Transverse colon (tissue), 4 donors: ENCODE data around the gene RTEL1.

Source experiments
- POLR2AphosphoS5 ChIP-seq, 3 donors: sonication (generic); formaldehyde crosslinking; IDR thresholded peaks; one replicate each; pipeline ENCODE4 v1.6.1; 2016; ENCODE audit warnings: antibody characterized with exemption in 3 of 3
- TF ChIP-seq, protein P1 (sequence below), 5 experiments: fragments of 200-600 bp in 3 of 5; fragments of 450-650 bp in 2 of 5; sonication (generic) in 3 of 5; IDR thresholded peaks; 1 replicate in 2 of 5; 2 replicates in 3 of 5; pipeline ENCODE4 v1.5.1; 2016 to 2017; ENCODE audit warnings: antibody characterized with exemption in 5 of 5, inconsistent platforms in 3 of 5, mild to moderate bottlenecking in 2 of 5, moderate library complexity in 1 of 5

DNA sequence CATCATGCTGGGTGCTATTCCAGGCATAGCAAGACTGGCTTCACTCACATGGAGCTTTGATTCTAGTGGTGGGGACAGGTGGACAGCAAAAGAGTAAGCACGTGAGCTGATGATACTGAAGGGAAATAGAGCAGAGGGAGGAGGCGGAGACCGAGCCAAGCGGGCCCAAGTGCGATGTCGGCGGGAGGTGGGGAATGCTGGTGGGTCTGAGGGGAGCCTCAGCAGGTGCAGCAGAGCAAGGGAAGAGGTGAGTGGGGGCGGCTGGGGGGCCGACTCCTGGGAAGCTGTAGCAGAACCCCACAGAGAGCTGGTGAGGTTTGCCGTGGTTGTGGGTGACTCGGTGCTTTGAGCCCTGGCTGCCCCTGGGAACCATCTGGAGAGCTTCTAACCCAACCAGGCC, 10.2 kb downstream of the RTEL1 start:
- TF ChIP-seq, protein P1, sequence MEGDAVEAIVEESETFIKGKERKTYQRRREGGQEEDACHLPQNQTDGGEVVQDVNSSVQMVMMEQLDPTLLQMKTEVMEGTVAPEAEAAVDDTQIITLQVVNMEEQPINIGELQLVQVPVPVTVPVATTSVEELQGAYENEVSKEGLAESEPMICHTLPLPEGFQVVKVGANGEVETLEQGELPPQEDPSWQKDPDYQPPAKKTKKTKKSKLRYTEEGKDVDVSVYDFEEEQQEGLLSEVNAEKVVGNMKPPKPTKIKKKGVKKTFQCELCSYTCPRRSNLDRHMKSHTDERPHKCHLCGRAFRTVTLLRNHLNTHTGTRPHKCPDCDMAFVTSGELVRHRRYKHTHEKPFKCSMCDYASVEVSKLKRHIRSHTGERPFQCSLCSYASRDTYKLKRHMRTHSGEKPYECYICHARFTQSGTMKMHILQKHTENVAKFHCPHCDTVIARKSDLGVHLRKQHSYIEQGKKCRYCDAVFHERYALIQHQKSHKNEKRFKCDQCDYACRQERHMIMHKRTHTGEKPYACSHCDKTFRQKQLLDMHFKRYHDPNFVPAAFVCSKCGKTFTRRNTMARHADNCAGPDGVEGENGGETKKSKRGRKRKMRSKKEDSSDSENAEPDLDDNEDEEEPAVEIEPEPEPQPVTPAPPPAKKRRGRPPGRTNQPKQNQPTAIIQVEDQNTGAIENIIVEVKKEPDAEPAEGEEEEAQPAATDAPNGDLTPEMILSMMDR (IDR thresholded peaks at IDR 0.05), result no peak
- no peak for TF ChIP-seq POLR2AphosphoS5 (IDR thresholded peaks at IDR 0.05)
